Ishikawa (cell line): Measurements from ENCODE around the gene S100G.

Source experiments
- CEBPB ChIP-seq: IDR thresholded peaks from 2 replicates; pipeline ENCODE4 v1.6.1; 2012
- CREB1 ChIP-seq: IDR thresholded peaks from 2 replicates; pipeline ENCODE4 v1.6.1; 2012; ENCODE audit warnings: low read depth
- EGR1 ChIP-seq: IDR thresholded peaks from 2 replicates; pipeline ENCODE4 v1.6.1; 2012
- EP300 ChIP-seq: IDR thresholded peaks from 2 replicates; pipeline ENCODE4 v1.6.1; 2012; ENCODE audit warnings: borderline replicate concordance
- FOXM1 ChIP-seq: IDR thresholded peaks from 2 replicates; pipeline ENCODE4 v1.6.1; 2012; ENCODE audit warnings: low read depth, borderline replicate concordance
- MAX ChIP-seq: IDR thresholded peaks from 2 replicates; pipeline ENCODE4 v1.6.1; 2012
- NFIC ChIP-seq: IDR thresholded peaks from 2 replicates; pipeline ENCODE4 v1.6.1; 2012
- RAD21 ChIP-seq: IDR thresholded peaks from 2 replicates; pipeline ENCODE4 v1.6.1; 2012; ENCODE audit warnings: low read depth
- REST ChIP-seq: IDR thresholded peaks from 2 replicates; pipeline ENCODE4 v1.6.1; 2012; ENCODE audit warnings: low read depth, mild to moderate bottlenecking
- TAF1 ChIP-seq: IDR thresholded peaks from 2 replicates; pipeline ENCODE4 v1.6.1; 2012; ENCODE audit warnings: low read depth, mild to moderate bottlenecking
- TCF12 ChIP-seq: IDR thresholded peaks from 2 replicates; pipeline ENCODE4 v1.6.1; 2012; ENCODE audit warnings: low read depth
- TEAD4 ChIP-seq: IDR thresholded peaks from 2 replicates; pipeline ENCODE4 v1.6.1; 2012
- USF1 ChIP-seq: IDR thresholded peaks from 2 replicates; pipeline ENCODE4 v1.6.1; 2012
- YY1 ChIP-seq: IDR thresholded peaks from 2 replicates; pipeline ENCODE4 v1.6.1; 2012; ENCODE audit warnings: low read depth

DNA sequence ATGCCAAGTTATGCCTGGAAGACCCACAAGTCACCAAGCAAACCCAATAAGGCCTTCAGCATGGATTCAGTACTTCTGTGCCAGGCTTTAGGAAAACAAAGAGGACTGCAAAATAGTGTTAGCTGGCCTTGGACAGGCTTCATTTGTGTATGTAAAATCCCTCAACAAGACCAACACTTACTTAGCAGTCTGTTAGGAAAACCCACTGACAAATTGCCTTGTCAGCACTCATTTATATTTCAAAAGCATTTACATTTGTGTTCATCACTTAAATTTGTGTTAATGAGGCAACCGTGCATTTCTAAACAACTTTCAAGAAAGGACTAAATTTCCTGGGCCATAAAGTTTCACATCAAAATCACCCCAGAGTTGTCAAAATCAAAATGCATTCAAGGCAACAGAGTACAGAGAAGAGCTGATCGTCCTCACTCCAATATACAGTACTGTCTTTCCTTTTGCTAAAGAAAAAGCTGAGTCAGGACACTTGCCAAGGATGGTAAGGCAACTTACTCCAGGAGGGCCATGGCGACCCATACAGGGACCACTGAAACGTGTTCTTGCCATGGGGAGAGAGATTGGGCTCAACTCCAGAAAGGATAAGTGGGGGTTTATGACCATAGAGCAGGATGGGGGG, 1.6 kb downstream of the S100G start:
- no peak for TF ChIP-seq YY1
- no peak for TF ChIP-seq CEBPB
- TF ChIP-seq TAF1: no peak
- no peak for TF ChIP-seq FOXM1
- TF ChIP-seq MAX: no peak
- TF ChIP-seq TEAD4: no peak
- TF ChIP-seq CREB1: no peak
- TF ChIP-seq REST: no peak
- TF ChIP-seq USF1: no peak
- TF ChIP-seq EP300: no peak
- no peak for TF ChIP-seq NFIC
- TF ChIP-seq TCF12: no peak
- no peak for TF ChIP-seq RAD21
- no peak for TF ChIP-seq EGR1
